ENCODE measurements around the gene PPM1L. TPM values are rescaled to one million over a fixed set of nuclear protein-coding genes. Genes with fewer than 3 reads are reported as not detected.

The PPM1L gene
- total and polyA plus RNA-seq, 2 donors (not counting 1 experiment from before 2014, with no cell fraction given), result 0.33 to 2.5 TPM

- Histone ChIP-seq H3K27me3 (ENCODE audit: control insufficient read depth, insufficient read depth, low read length) (no peaks in the 10 kb centered on the region), H3K36me3 (ENCODE audit: control insufficient read depth, insufficient read depth, low read length) (no peaks in the 10 kb centered on the region), H2AFZ (ENCODE audit: low read length) (no peak overlapping the region), H3K4me2 (ENCODE audit: extremely low read depth, insufficient read depth, low read length) (no peak overlapping the region), H3K9me3 (ENCODE audit: control insufficient read depth, insufficient read depth, low read depth, low read length) (no peaks in the 10 kb centered on the region), H3K27ac (ENCODE audit: insufficient read depth, low read length) (no peak overlapping the region), H3K9ac (ENCODE audit: insufficient read depth, low read length) (no peak overlapping the region), H3K4me1 (ENCODE audit: control insufficient read depth, extremely low read depth, insufficient read depth, low read length) (no peaks in the 10 kb centered on the region), H4K20me1 (ENCODE audit: control insufficient read depth, extremely low read depth, insufficient read depth, low read length) (no peaks in the 10 kb centered on the region), H3K4me3 (replicated peaks in 1 of 4; ENCODE audit: control extremely low read depth in 1 of 4, insufficient read depth in 1 of 4, low read depth in 3 of 4, low read length in 4 of 4) (no peak overlapping the region), H3K79me2 (ENCODE audit: control insufficient read depth, insufficient read depth, low read length) (no peaks in the 10 kb centered on the region)
- TF ChIP-seq EZH2 (IDR thresholded peaks at IDR 0.05; ENCODE audit: low read length, missing control alignments) (no peak), CTCF (conservative IDR thresholded peaks at IDR 0.05 in 1 of 2, IDR thresholded peaks at IDR 0.05 in 1 of 2; ENCODE audit: low read depth in 1 of 2, low read length in 2 of 2) (no peak)
- DNase-seq (ENCODE audit: low read depth in 2 of 2), result no peak
Measured at GRCh38 chr3:160831401-160831800, 75.4 kb downstream of the PPM1L start.

- no peak overlapping the region for H3K4me2 ChIP-seq (ENCODE audit: extremely low read depth, insufficient read depth, low read length)
- peaks cover 2% of the 10 kb centered on the region for H4K20me1 ChIP-seq (ENCODE audit: control insufficient read depth, extremely low read depth, insufficient read depth, low read length)
- no peaks in the 10 kb centered on the region for H3K79me2 ChIP-seq (ENCODE audit: control insufficient read depth, insufficient read depth, low read length)
- no peaks in the 10 kb centered on the region for H3K36me3 ChIP-seq (ENCODE audit: control insufficient read depth, insufficient read depth, low read length)
- no peak overlapping the region for H3K27ac ChIP-seq (ENCODE audit: insufficient read depth, low read length)
- H3K9ac ChIP-seq (ENCODE audit: insufficient read depth, low read length), result no peak overlapping the region
- H3K4me3 ChIP-seq (replicated peaks in 1 of 4; ENCODE audit: control extremely low read depth in 1 of 4, insufficient read depth in 1 of 4, low read depth in 3 of 4, low read length in 4 of 4), result no peak overlapping the region
- TF ChIP-seq EZH2 (IDR thresholded peaks at IDR 0.05; ENCODE audit: low read length, missing control alignments) (no peak), CTCF (conservative IDR thresholded peaks at IDR 0.05 in 1 of 2, IDR thresholded peaks at IDR 0.05 in 1 of 2; ENCODE audit: low read depth in 1 of 2, low read length in 2 of 2) (no peak)
- H3K4me1 ChIP-seq (ENCODE audit: control insufficient read depth, extremely low read depth, insufficient read depth, low read length), result no peaks in the 10 kb centered on the region
- H3K27me3 ChIP-seq (ENCODE audit: control insufficient read depth, insufficient read depth, low read length), result no peaks in the 10 kb centered on the region
- H2AFZ ChIP-seq (ENCODE audit: low read length), result no peak overlapping the region
- no peak for DNase-seq (ENCODE audit: low read depth in 2 of 2)
- no peaks in the 10 kb centered on the region for H3K9me3 ChIP-seq (ENCODE audit: control insufficient read depth, insufficient read depth, low read depth, low read length)
Measured at GRCh38 chr3:160837394-160837980, 81.5 kb downstream of the PPM1L start.

GRCh38 chr3:160840590-160840989 lies 84.6 kb downstream of the PPM1L start:
- Histone ChIP-seq H3K79me2 (ENCODE audit: control insufficient read depth, insufficient read depth, low read length) (no peaks in the 10 kb centered on the region), H3K27me3 (ENCODE audit: control insufficient read depth, insufficient read depth, low read length) (no peaks in the 10 kb centered on the region), H3K9ac (ENCODE audit: insufficient read depth, low read length) (no peak overlapping the region), H3K4me3 (replicated peaks in 1 of 4; ENCODE audit: control extremely low read depth in 1 of 4, insufficient read depth in 1 of 4, low read depth in 3 of 4, low read length in 4 of 4) (no peak overlapping the region), H4K20me1 (ENCODE audit: control insufficient read depth, extremely low read depth, insufficient read depth, low read length) (peaks cover 2% of the 10 kb centered on the region), H3K36me3 (ENCODE audit: control insufficient read depth, insufficient read depth, low read length) (no peaks in the 10 kb centered on the region), H3K4me1 (ENCODE audit: control insufficient read depth, extremely low read depth, insufficient read depth, low read length) (no peaks in the 10 kb centered on the region), H3K4me2 (ENCODE audit: extremely low read depth, insufficient read depth, low read length) (no peak overlapping the region), H3K27ac (ENCODE audit: insufficient read depth, low read length) (no peak overlapping the region), H2AFZ (ENCODE audit: low read length) (no peak overlapping the region), H3K9me3 (ENCODE audit: control insufficient read depth, insufficient read depth, low read depth, low read length) (no peaks in the 10 kb centered on the region)
- DNase-seq (ENCODE audit: low read depth in 2 of 2), result no peak
- TF ChIP-seq CTCF (conservative IDR thresholded peaks at IDR 0.05 in 1 of 2, IDR thresholded peaks at IDR 0.05 in 1 of 2; ENCODE audit: low read depth in 1 of 2, low read length in 2 of 2) (no peak), EZH2 (IDR thresholded peaks at IDR 0.05; ENCODE audit: low read length, missing control alignments) (no peak)
